Ishikawa (cell line): ENCODE measurements around the gene S100A8.

ENCODE experiments used
- EP300 ChIP-seq: IDR thresholded peaks from 2 replicates; pipeline ENCODE4 v1.6.1; 2012; ENCODE audit warnings: borderline replicate concordance
- MAX ChIP-seq: IDR thresholded peaks from 2 replicates; pipeline ENCODE4 v1.6.1; 2012
- NFIC ChIP-seq: IDR thresholded peaks from 2 replicates; pipeline ENCODE4 v1.6.1; 2012
- YY1 ChIP-seq: IDR thresholded peaks from 2 replicates; pipeline ENCODE4 v1.6.1; 2012; ENCODE audit warnings: low read depth
- ZBTB7A ChIP-seq: IDR thresholded peaks from 2 replicates; pipeline ENCODE4 v1.6.1; 2012; ENCODE audit warnings: low read depth
- TF ChIP-seq, protein P1 (sequence below): IDR thresholded peaks from 2 replicates; pipeline ENCODE4 v1.6.1; 2012; ENCODE audit warnings: low read depth, mild to moderate bottlenecking

- TF ChIP-seq, protein P1, sequence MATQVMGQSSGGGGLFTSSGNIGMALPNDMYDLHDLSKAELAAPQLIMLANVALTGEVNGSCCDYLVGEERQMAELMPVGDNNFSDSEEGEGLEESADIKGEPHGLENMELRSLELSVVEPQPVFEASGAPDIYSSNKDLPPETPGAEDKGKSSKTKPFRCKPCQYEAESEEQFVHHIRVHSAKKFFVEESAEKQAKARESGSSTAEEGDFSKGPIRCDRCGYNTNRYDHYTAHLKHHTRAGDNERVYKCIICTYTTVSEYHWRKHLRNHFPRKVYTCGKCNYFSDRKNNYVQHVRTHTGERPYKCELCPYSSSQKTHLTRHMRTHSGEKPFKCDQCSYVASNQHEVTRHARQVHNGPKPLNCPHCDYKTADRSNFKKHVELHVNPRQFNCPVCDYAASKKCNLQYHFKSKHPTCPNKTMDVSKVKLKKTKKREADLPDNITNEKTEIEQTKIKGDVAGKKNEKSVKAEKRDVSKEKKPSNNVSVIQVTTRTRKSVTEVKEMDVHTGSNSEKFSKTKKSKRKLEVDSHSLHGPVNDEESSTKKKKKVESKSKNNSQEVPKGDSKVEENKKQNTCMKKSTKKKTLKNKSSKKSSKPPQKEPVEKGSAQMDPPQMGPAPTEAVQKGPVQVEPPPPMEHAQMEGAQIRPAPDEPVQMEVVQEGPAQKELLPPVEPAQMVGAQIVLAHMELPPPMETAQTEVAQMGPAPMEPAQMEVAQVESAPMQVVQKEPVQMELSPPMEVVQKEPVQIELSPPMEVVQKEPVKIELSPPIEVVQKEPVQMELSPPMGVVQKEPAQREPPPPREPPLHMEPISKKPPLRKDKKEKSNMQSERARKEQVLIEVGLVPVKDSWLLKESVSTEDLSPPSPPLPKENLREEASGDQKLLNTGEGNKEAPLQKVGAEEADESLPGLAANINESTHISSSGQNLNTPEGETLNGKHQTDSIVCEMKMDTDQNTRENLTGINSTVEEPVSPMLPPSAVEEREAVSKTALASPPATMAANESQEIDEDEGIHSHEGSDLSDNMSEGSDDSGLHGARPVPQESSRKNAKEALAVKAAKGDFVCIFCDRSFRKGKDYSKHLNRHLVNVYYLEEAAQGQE, result no peak
- TF ChIP-seq NFIC, result no peak
- TF ChIP-seq EP300, result no peak
- no peak for TF ChIP-seq MAX
- no peak for TF ChIP-seq YY1
- TF ChIP-seq ZBTB7A, result no peak
These were observed 10.2 kb downstream of the S100A8 start for GRCh38 chr1:153380711-153381110.
